ENCODE data around the gene CIDEA.

GRCh38 chr18:12279781-12280531 is 25.8 kb downstream of the CIDEA start:
- no peak for TF ChIP-seq CTCF (conservative IDR thresholded peaks at IDR 0.05 in 1 of 2, IDR thresholded peaks at IDR 0.05 in 1 of 2; ENCODE audit: low read depth in 1 of 2, low read length in 2 of 2)
- TF ChIP-seq EZH2 (IDR thresholded peaks at IDR 0.05; ENCODE audit: low read length, missing control alignments): no peak
